Peyer's patch (tissue), 4 donors: Measurements from ENCODE around the gene DCLK2.

Experiments
- POLR2A ChIP-seq, 2 donors: fragments of 450-650 bp; IDR thresholded peaks; one replicate each; pipeline ENCODE4 v1.5.1; 2017; ENCODE audit warnings: antibody characterized with exemption in 2 of 2, mild to moderate bottlenecking in 2 of 2, moderate library complexity in 2 of 2
- TF ChIP-seq, protein P1 (sequence below), 6 experiments: fragments of 450-650 bp in 4 of 6; fragments of 200-600 bp in 2 of 6; sonication (generic) in 1 of 6; IDR thresholded peaks; one replicate each; pipeline ENCODE4 v1.5.1; 2017 to 2019; ENCODE audit warnings: antibody characterized with exemption in 6 of 6, mild to moderate bottlenecking in 3 of 6, moderate library complexity in 1 of 6

DNA sequence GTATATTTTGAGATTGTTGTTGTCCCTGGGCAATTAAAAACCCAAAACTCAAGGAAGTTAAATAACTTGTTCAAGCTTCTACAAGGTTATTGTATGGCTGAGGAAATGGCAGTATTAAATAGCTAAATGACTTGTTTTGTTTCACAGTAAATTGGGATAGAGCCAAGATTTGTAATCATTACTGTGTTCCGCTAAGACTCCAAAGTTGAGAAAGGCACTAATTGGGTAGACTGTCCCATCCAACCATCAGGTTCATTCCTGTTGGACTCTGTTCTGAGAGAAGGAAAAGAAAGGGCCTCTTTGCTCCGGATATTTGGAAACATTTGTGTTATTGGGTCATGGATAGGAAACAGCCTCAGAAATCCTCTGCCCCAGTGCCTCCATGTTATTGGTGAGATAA lies 82.2 kb downstream of the DCLK2 start:
- TF ChIP-seq, protein P1, sequence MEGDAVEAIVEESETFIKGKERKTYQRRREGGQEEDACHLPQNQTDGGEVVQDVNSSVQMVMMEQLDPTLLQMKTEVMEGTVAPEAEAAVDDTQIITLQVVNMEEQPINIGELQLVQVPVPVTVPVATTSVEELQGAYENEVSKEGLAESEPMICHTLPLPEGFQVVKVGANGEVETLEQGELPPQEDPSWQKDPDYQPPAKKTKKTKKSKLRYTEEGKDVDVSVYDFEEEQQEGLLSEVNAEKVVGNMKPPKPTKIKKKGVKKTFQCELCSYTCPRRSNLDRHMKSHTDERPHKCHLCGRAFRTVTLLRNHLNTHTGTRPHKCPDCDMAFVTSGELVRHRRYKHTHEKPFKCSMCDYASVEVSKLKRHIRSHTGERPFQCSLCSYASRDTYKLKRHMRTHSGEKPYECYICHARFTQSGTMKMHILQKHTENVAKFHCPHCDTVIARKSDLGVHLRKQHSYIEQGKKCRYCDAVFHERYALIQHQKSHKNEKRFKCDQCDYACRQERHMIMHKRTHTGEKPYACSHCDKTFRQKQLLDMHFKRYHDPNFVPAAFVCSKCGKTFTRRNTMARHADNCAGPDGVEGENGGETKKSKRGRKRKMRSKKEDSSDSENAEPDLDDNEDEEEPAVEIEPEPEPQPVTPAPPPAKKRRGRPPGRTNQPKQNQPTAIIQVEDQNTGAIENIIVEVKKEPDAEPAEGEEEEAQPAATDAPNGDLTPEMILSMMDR (IDR thresholded peaks at IDR 0.05), result no peak
- TF ChIP-seq POLR2A (IDR thresholded peaks at IDR 0.05), result no peak
